Measurements from ENCODE around the gene IL4R. TPM values are rescaled to one million over a fixed set of nuclear protein-coding genes. Genes with fewer than 3 reads are reported as not detected.

The IL4R gene
- total RNA-seq, 1 experiment from 2014 or later: 25.1 TPM

DNA sequence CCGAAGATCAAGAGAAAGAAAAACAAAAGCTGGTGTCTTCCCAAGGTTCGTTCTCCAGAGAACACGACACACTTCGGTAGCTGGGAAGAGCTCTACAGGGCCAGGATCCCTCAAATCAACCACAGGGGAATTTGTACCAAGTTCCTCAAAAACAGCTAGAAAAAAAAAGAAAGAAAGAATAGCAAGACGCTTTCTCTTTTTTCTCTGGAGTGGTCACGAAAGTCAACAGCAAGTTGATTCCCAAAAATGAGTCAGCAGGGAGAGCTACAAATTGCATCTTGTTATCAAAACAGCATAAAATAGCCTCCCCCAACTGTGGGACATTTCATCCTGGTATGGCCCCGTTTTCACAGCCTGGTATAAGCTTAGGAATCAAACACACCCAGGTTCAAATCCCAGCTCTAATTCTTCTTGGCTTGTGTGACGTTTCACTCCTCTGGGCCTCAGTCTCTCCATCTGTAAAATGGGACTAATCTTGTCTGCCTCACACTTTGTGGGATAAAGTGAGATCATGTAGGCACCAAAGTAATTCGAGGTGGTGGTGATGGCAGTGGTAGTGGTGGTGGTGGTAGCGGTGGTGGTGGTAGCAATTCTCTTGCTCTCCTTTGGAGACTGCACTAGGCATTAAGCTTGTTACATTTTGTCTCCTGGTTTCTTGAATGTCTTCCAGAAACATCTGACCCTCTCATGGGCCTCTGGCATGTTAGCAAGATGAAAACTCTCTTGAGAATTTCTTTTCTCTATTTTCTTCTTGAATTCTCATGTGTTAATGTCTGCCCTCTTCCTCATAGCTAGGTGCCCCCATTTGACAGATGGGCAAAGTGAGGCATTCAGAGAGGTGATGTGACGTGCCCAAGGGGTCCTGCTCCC is 87.2 kb downstream of the IL4R start:
- TF ChIP-seq EZH2 (IDR thresholded peaks at IDR 0.05; ENCODE audit: low read length, unreplicated experiment) (no peak), EZH2phosphoT487 (IDR thresholded peaks at IDR 0.05; ENCODE audit: borderline replicate concordance, low read length) (no peak), CTCF (conservative IDR thresholded peaks at IDR 0.05; ENCODE audit: low read depth, low read length) (no peak)
- H2AFZ ChIP-seq (ENCODE audit: low read length): 0 out of 2 replicates have a peak overlapping the region, but pooled peaks have one; percentile 26
- ChIA-PET CTCF (no interaction called here), POLR2A (ENCODE audit: unreplicated experiment) (no interaction called here)
- DNase-seq (no peak), ATAC-seq (no peak)
- no peak overlapping the region for H3K9ac ChIP-seq (ENCODE audit: low read length)
- H3K9me2 ChIP-seq (replicated peaks; ENCODE audit: low read length): no peaks in the 10 kb centered on the region
- no peaks in the 10 kb centered on the region for H3F3A ChIP-seq (ENCODE audit: low read length, unreplicated experiment)
- no TSS peak for BruUV-seq (replicated peaks)
- no peak overlapping the region for H3K4me3 ChIP-seq (ENCODE audit: low read length)
- no peaks in the 10 kb centered on the region for H4K20me1 ChIP-seq (ENCODE audit: low read length)
- H3K4me2 ChIP-seq (ENCODE audit: low read length): no peak overlapping the region
- H3K27me3 ChIP-seq (ENCODE audit: low read length): no peaks in the 10 kb centered on the region
- H3K4me1 ChIP-seq (ENCODE audit: insufficient read depth, low read length): no peaks in the 10 kb centered on the region; the same call in 1 of the 2 replicates
- no peaks in the 10 kb centered on the region for H3K79me2 ChIP-seq (ENCODE audit: low read length)
- H3K27ac ChIP-seq (ENCODE audit: low read length): no peak overlapping the region
- intact Hi-C loops (cut with micrococcal nuclease): no loop called here
- H3K36me3 ChIP-seq (ENCODE audit: low read depth, low read length): no peaks in the 10 kb centered on the region
- no peaks in the 10 kb centered on the region for H3K9me3 ChIP-seq (ENCODE audit: low read length)

DNA sequence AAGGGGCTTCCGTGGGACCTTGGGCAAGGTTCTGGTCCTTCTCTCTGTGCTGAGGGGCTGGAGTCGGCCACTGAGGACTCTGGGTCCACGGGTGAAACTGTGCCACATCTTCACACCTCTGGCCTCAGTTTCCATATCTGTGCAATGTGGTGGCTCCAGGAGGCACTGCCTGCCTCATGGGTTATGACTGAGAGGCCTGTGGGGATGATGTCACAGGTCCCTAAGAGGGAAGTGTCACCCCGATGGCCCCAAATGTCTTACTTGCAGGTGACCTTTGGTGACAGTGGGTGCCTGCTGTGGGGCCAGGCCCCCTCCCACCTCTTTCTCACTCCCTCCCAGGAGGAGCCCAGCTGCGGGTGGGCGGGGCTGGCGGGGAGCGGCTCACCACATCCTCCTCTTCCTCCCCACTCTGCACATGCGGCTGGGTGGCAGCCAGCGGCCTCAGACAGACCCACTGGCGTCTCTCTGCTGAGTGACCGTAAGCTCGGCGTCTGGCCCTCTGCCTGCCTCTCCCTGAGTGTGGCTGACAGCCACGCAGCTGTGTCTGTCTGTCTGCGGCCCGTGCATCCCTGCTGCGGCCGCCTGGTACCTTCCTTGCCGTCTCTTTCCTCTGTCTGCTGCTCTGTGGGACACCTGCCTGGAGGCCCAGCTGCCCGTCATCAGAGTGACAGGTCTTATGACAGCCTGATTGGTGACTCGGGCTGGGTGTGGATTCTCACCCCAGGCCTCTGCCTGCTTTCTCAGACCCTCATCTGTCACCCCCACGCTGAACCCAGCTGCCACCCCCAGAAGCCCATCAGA is 88.2 kb downstream of the IL4R start, which contains the start of gene IL21R:
Gene IL21R (plus strand): TSS at position 407 of the 801 bp plus-strand sequence. CDS start 27,898 bp downstream, outside the sequence.
- Histone ChIP-seq H3K9me2 (replicated peaks; ENCODE audit: low read length) (no peaks in the 10 kb centered on the region), H3K27me3 (ENCODE audit: low read length) (no peaks in the 10 kb centered on the region), H3K27ac (ENCODE audit: low read length) (no peak within 1 kb of the TSS), H3F3A (ENCODE audit: low read length, unreplicated experiment) (no peaks in the 10 kb centered on the region), H3K79me2 (ENCODE audit: low read length) (no peaks in the 10 kb centered on the region), H4K20me1 (ENCODE audit: low read length) (no peaks in the 10 kb centered on the region), H3K4me3 (ENCODE audit: low read length) (no peak within 1 kb of the TSS), H3K9ac (ENCODE audit: low read length) (no peak within 1 kb of the TSS), H3K9me3 (ENCODE audit: low read length) (no peaks in the 10 kb centered on the region), H2AFZ (ENCODE audit: low read length) (no peak within 1 kb of the TSS), H3K4me2 (ENCODE audit: low read length) (peak within 1 kb of the TSS; percentile 53), H3K4me1 (ENCODE audit: insufficient read depth, low read length) (no peaks in the 10 kb centered on the region; the same call in 1 of the 2 replicates), H3K36me3 (ENCODE audit: low read depth, low read length) (no peaks in the 10 kb centered on the region)
- ATAC-seq (peak; percentile 48; the same call in 1 of the 2 replicates), DNase-seq (no peak)
- ChIA-PET CTCF (no interaction called here), POLR2A (ENCODE audit: unreplicated experiment) (no interaction called here)
- BruUV-seq (replicated peaks): no TSS peak
- intact Hi-C loops (cut with micrococcal nuclease): no loop called here
- TF ChIP-seq CTCF (conservative IDR thresholded peaks at IDR 0.05; ENCODE audit: low read depth, low read length): no peak
- no peak for TF ChIP-seq EZH2 (IDR thresholded peaks at IDR 0.05; ENCODE audit: low read length, unreplicated experiment)
- TF ChIP-seq EZH2phosphoT487 (IDR thresholded peaks at IDR 0.05; ENCODE audit: borderline replicate concordance, low read length): no peak

Data from PC-3 (cell line).